ENCODE results near the gene CWC27.
"Not testable (repeated sequence)": the region's sequence is repeated elsewhere in the genome, so short reads cannot be mapped to it uniquely, and the experiment has no call there.

CWC27 gene

GRCh38 chr5:64836786-64837185 is 68.1 kb downstream of the CWC27 start:
- no peak for DNase-seq (ENCODE audit: low read depth in 1 of 2, low spot score in 1 of 2)

- DNase-seq (ENCODE audit: low read depth in 1 of 2, low spot score in 1 of 2) = no peak
Measured at GRCh38 chr5:64838376-64838775, 69.6 kb downstream of the CWC27 start.

GRCh38 chr5:64838803-64839202 is 70.1 kb downstream of the CWC27 start:
- DNase-seq (ENCODE audit: low read depth in 1 of 2, low spot score in 1 of 2) = no peak

DNA sequence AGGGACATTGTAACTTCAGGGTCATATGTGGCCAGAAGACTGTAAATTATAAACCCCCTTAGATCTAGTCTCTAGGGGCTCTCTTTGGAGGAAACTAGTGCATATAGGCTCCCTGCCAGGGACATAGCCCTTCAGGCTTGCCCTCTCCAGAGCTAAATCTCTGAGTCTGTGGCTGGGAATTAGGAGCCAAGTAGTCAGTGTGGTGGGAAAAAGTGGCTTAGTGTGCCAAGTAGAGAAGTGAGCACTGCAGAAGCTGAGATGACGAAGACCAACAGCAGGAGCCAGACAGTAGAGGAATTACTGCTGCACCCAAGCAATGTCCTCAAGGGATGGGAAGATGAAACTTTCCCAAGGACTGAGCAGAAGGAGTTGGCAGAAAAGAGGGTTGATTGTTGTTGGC is 71.2 kb downstream of the CWC27 start:
- no peak for DNase-seq (ENCODE audit: low read depth in 1 of 2, low spot score in 1 of 2)

- no peak for DNase-seq (ENCODE audit: low read depth in 1 of 2, low spot score in 1 of 2)
Measured at GRCh38 chr5:64840958-64841357, 72.2 kb downstream of the CWC27 start.

GRCh38 chr5:64853777-64854176 is 85.0 kb downstream of the CWC27 start:
- no peak for DNase-seq (ENCODE audit: low read depth in 1 of 2, low spot score in 1 of 2)

GRCh38 chr5:64854855-64855254 is 86.1 kb downstream of the CWC27 start:
- no peak for DNase-seq (ENCODE audit: low read depth in 1 of 2, low spot score in 1 of 2)

DNA sequence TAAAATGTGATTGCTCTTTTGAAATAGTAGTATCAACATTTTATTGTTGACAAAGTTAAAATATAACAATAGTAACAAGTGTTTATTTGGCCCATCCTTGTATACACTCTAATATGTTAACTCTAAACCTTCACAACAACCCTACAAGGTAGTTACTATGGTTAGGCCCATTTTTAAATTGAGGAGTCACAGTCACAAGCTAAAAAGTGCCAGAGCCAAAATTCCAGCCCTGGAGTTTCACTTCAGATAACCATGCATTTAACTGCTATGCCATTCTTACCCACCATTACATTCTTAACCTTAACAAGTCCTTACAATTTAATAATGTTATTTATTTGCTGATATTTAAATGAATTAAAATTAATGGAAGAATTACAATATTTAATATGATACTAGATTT is 91.2 kb downstream of the CWC27 start:
- no peak for DNase-seq (ENCODE audit: low read depth in 1 of 2, low spot score in 1 of 2)

GRCh38 chr5:64861281-64861680 is 92.6 kb downstream of the CWC27 start:
- DNase-seq (ENCODE audit: low read depth in 1 of 2, low spot score in 1 of 2) = no peak

- DNase-seq (ENCODE audit: low read depth in 1 of 2, low spot score in 1 of 2) = no peak
Measured at GRCh38 chr5:64864171-64864570, 95.4 kb downstream of the CWC27 start.

DNA sequence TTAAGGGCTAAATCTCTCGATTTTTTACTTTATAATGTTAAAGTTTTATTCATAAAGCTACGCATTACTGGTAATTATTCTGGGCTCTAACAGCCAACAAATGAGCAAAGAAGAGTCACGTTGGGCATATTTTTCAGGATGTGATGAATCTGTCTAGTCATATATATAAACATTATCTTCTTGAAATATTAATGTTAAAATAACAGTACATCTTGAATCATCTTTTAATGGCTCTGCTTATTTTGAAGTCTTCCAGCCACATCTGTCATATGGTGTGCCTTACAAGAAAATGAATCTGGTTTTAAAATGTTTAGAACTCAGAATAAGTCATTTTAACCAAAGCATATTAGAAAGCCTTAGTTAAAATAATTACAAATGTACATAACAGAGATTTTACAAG is 96.9 kb downstream of the CWC27 start:
- DNase-seq (ENCODE audit: low read depth in 1 of 2, low spot score in 1 of 2) = no peak

DNA sequence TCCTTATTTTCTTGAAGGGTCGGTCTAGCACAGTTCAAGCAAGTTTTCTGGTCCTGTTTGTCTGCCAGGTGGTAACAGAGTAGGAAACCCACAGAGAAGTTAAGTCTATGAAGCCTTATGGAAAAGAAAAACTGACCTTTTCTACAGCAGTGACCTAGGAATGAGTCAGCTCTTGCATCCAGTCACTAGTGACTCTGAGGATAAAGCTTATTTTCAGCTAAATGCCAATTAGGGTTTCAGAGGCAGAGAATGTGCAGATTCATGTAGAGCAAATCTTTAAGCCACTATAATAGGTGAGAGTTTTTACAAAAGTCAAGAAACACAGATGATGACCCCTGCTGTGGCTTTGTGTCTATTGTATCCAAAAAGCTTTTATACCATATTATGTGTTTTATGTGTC is 100.7 kb downstream of the CWC27 start:
- DNase-seq (ENCODE audit: low read depth in 1 of 2, low spot score in 1 of 2) = no peak

GRCh38 chr5:64872044-64872443 is 103.3 kb downstream of the CWC27 start:
- no peak for DNase-seq (ENCODE audit: low read depth in 1 of 2, low spot score in 1 of 2)

DNA sequence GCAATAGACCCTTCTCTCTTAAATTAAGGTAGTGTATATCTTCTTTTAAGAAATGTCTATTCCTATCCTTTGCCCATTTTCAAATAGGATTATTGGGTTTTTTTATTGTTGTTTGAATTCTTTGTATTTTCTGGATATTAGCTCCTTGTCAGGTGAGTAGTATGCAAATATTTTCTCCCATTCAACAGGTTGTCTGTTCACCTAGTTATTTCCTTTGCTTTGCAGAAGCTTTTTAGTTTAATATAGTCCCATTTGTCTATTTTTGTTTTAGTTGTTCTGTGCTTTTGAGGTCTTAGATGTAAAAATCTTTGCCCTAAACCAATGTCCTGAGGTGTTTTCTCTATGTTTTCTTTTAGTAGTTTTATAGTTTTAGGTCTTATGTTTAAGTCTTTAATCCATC is 104.7 kb downstream of the CWC27 start:
- DNase-seq (ENCODE audit: low read depth in 1 of 2, low spot score in 1 of 2) = no peak

DNA sequence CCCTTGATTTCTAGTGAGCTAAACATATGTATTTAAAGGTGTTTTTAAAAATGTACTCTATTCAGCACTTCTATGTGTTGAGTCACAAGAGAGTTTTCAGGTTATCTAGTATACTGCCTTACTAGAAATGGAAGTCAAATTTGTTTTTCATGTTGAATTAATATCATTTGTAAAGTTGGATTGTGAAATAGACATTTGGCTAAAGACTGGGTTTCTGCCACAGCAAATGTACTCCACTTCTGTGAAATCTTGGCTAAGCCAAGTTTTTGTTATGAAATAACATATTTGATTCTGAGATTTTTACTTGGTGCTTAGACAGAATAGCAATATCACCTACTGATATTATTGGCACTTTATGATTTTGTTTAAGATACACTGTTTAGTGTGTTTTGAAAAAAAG is 106.0 kb downstream of the CWC27 start:
- no peak for DNase-seq (ENCODE audit: low read depth in 1 of 2, low spot score in 1 of 2)

- no peak for DNase-seq (ENCODE audit: low read depth in 1 of 2, low spot score in 1 of 2)
Measured at GRCh38 chr5:64876203-64876602, 107.5 kb downstream of the CWC27 start.

DNA sequence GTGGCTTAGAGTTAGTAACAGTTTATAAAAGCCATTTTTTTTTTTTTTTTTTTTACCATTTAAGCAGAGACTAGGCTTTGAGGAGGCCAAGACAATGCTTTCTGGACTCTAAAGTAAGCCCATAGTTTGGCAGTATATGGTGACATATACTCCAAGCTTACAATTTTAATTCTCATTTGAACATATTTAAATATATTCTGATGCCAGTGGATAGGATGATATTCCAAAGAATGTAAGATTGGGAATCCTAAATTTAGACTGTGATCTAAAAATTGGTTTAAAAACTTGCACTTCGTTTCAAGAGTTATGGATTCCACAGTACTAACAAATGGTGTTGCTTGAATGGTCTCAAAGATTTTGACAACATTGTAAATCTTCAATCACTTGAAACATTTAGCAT is 112.1 kb downstream of the CWC27 start:
- no peak for DNase-seq (ENCODE audit: low read depth in 1 of 2, low spot score in 1 of 2)

- DNase-seq (ENCODE audit: low read depth in 1 of 2, low spot score in 1 of 2) = no peak
Measured at GRCh38 chr5:64883912-64884311, 115.2 kb downstream of the CWC27 start.

- DNase-seq (ENCODE audit: low read depth in 1 of 2, low spot score in 1 of 2) = no peak
Measured at GRCh38 chr5:64884541-64884940, 115.8 kb downstream of the CWC27 start.

DNA sequence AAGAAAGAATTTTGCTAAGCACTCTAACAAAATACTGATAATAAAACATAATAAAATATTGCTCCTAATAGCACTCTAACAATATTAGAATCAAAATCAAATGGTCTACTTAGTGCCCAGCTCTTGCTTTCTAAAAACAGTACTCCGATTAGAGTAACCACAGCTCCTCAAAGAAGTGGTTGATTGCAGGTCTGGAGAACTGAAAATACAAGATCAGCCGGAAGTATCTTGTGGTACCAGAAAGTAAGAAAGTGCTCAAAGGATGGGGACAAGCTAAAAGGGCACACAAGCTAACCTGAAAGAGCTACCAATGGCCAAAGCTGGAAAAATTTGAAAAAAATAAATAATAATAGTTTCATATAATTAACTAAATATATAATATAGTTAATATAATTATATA is 119.2 kb downstream of the CWC27 start:
- DNase-seq (ENCODE audit: low read depth in 1 of 2, low spot score in 1 of 2) = no peak

DNA sequence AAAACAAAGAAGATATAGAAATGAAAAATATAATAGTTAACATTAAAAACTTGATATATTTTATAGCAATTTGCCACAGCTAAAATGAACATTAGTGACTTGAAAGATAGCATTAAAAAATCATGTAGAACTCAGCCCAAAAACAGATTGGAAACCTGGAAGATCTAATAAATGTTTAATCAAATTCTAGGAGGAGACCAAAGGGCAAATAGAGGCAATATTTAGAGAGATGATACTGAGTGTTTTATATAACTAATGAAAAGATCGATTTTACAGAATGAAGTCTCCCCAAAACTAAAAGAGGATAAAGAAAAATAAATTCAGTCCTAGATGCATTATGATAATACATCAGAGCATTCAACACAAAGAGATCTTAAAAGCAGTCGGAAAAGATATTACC is 127.0 kb downstream of the CWC27 start:
- no peak for DNase-seq (ENCODE audit: low read depth in 1 of 2, low spot score in 1 of 2)

DNA sequence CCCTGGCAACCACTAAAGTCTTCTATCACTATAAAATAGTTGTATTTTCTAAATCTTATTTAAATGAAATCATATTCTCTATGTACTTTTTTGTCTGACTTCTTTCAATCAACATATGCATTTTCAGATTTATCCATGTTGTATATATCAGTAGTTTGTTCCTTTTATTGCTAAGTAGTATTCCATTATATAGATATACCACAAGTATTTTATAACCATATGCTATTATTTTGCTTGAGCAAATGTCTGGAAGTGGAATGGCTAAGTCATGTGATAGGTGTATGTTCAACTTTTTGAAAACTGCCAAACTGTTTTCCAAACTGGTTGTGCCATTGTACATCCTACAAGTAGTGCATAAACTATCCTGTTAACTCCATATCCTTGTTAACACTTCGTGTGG is 131.1 kb downstream of the CWC27 start:
- DNase-seq (ENCODE audit: low read depth in 1 of 2, low spot score in 1 of 2) = no peak

- no peak for DNase-seq (ENCODE audit: low read depth in 1 of 2, low spot score in 1 of 2)
Measured at GRCh38 chr5:64900618-64901017, 131.9 kb downstream of the CWC27 start.

DNA sequence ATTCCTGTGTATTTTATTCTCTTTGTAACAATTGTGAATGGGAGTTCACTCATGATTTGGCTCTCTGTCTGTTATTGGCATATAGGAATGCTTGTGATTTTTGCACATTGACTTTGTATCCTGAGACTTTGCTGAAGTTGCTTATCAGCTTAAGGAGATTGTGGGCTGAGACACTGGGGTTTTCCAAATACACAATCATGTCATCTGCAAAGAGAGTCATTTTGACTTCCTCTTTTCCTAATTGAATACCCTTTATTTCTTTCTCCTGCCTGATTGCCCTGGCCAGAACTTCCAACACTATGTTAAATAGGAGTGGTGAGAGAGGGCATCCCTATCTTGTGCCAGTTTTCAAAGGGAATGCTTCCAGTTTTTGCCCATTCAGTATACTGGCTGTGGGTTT is 138.7 kb downstream of the CWC27 start:
- not testable (repeated sequence) for DNase-seq (ENCODE audit: low read depth in 1 of 2, low spot score in 1 of 2)
